Lower leg skin (tissue), 3 donors: ENCODE results near the gene SLX9.

Source experiments
- CTCF ChIP-seq, 3 donors: fragments of 450-650 bp; IDR thresholded peaks; one replicate each; pipeline ENCODE4 v1.5.1; 2016; ENCODE audit warnings: antibody characterized with exemption in 3 of 3, mild to moderate bottlenecking in 3 of 3, moderate library complexity in 2 of 3
- POLR2A ChIP-seq, 2 donors: fragments of 450-650 bp; IDR thresholded peaks; one replicate each; pipeline ENCODE4 v1.6.1; 2016 to 2017; ENCODE audit warnings: antibody characterized with exemption in 2 of 2, mild to moderate bottlenecking in 1 of 2, moderate library complexity in 1 of 2

DNA sequence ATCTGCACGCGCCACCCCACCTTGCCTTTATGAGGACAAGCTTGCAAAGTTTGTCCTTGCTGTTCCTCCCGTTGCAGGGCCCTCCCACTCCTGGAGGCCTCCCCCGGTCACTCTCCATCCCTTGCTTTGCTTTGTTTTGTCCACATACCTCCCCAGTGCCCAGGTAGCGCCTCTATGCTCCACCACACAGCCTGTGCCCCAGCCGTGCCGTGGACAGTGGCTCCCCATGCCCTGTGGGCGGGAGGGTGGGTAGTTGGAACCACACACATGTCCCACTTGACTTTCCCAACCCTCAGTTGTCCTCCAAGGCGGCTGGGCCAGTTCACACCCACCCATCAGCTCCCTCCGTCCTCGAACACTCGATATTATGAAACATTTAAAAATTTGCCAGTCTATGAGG, 24.6 kb downstream of the SLX9 start:
- no peak for TF ChIP-seq POLR2A (IDR thresholded peaks at IDR 0.05)
- no peak for TF ChIP-seq CTCF (IDR thresholded peaks at IDR 0.05)
